ENCODE results near the gene SLC18A2. TPM values are rescaled to one million over a fixed set of nuclear protein-coding genes. Genes with fewer than 3 reads are reported as not detected.

The SLC18A2 gene
- total RNA-seq, 1 experiment from 2014 or later: 4.0 TPM

GRCh38 chr10:117274509-117274908 lies 33.6 kb downstream of the SLC18A2 start:
- DNase-seq: no peak

More at GRCh38 chr10:117274509-117274908, 33.6 kb downstream of the SLC18A2 start:
- Histone ChIP-seq H4K8ac (replicated peaks; ENCODE audit: insufficient read length, low read depth, low read length) (no peak overlapping the region), H2BK12ac (ENCODE audit: insufficient read length, low read depth, low read length) (no peak overlapping the region), H3K9ac (ENCODE audit: extremely low read depth, insufficient read length, low read length) (no peak overlapping the region), H3K4ac (ENCODE audit: low read depth, low read length) (no peak overlapping the region), H4K91ac (ENCODE audit: insufficient read length, low read depth, low read length) (no peak overlapping the region), H2BK120ac (ENCODE audit: low read depth, low read length, poor library complexity, severe bottlenecking) (no peak overlapping the region), H4K20me1 (ENCODE audit: control insufficient read depth, insufficient read depth, insufficient read length) (no peaks in the 10 kb centered on the region), H3K56ac (ENCODE audit: insufficient read length, low read depth, low read length) (no peak overlapping the region), H3K23me2 (ENCODE audit: insufficient read length, low read depth, low read length, poor library complexity, severe bottlenecking) (no peaks in the 10 kb centered on the region), H3T11ph (ENCODE audit: low read length) (no peak overlapping the region), H3K27ac (ENCODE audit: insufficient read length, low read depth, low read length) (no peak overlapping the region), H3K79me2 (ENCODE audit: insufficient read depth, low read length) (no peaks in the 10 kb centered on the region), H2AK5ac (ENCODE audit: insufficient read length, low read length) (no peak overlapping the region), H3K9me3 (ENCODE audit: control insufficient read depth, low read depth, low read length) (no peaks in the 10 kb centered on the region), H2BK5ac (ENCODE audit: insufficient read length, low read length) (no peak overlapping the region), H2BK15ac (ENCODE audit: low read depth, low read length) (no peak overlapping the region), H4K5ac (ENCODE audit: insufficient read length, low read depth, low read length) (no peak overlapping the region), H2BK20ac (ENCODE audit: low read depth, low read length, poor library complexity, severe bottlenecking) (no peak overlapping the region), H3K14ac (ENCODE audit: insufficient read depth, low read length) (no peak overlapping the region), H3K18ac (ENCODE audit: insufficient read length, low read depth, low read length) (no peak overlapping the region), H3K27me3 (ENCODE audit: insufficient read depth, low read length) (no peaks in the 10 kb centered on the region), H3K4me1 (ENCODE audit: insufficient read depth, low read length) (no peaks in the 10 kb centered on the region), H3K4me2 (ENCODE audit: insufficient read depth, insufficient read length, low read length) (no peak overlapping the region), H3K23ac (ENCODE audit: insufficient read length, low read depth, low read length) (no peak overlapping the region), H2AFZ (ENCODE audit: low read length) (no peak overlapping the region), H3K79me1 (ENCODE audit: insufficient read depth, low read depth, low read length, poor library complexity, severe bottlenecking) (no peaks in the 10 kb centered on the region)
- TF ChIP-seq, protein P1, sequence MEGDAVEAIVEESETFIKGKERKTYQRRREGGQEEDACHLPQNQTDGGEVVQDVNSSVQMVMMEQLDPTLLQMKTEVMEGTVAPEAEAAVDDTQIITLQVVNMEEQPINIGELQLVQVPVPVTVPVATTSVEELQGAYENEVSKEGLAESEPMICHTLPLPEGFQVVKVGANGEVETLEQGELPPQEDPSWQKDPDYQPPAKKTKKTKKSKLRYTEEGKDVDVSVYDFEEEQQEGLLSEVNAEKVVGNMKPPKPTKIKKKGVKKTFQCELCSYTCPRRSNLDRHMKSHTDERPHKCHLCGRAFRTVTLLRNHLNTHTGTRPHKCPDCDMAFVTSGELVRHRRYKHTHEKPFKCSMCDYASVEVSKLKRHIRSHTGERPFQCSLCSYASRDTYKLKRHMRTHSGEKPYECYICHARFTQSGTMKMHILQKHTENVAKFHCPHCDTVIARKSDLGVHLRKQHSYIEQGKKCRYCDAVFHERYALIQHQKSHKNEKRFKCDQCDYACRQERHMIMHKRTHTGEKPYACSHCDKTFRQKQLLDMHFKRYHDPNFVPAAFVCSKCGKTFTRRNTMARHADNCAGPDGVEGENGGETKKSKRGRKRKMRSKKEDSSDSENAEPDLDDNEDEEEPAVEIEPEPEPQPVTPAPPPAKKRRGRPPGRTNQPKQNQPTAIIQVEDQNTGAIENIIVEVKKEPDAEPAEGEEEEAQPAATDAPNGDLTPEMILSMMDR (conservative IDR thresholded peaks at IDR 0.05): no peak
- Mint-ChIP-seq H3K4me3 (no peak overlapping the region), H3K27ac (no peak overlapping the region; a peak in 1 of 7 replicates), H3K27me3 (ENCODE audit: low read depth) (no peaks in the 10 kb centered on the region; the same call in 1 of the 2 replicates), H3K4me1 (peaks cover 0 to 7% of the 10 kb centered on the region in 2 experiments; a peak in 2 of 4 replicates), H3K9me3 (no peaks in the 10 kb centered on the region), H3K36me3 (ENCODE audit: insufficient read depth in 1 of 3, low read depth in 3 of 3) (no peaks in the 10 kb centered on the region; a peak in 1 of 7 replicates)
- WGBS (ENCODE audit: extremely low coverage, insufficient read length, low lambda C conversion rate): no CpG with 5 or more reads among the region's 5 CpGs

Measured in H9 (cell line).